SIG-M5 (cell line): Measurements from ENCODE around the gene UGT1A7.
"Not testable (repeated sequence)": the region's sequence is repeated elsewhere in the genome, so short reads cannot be mapped to it uniquely, and the experiment has no call there.

ENCODE experiments used
- DNase-seq: peaks from one replicate; lab custom pipeline; 2025; lab: John Stamatoyannopoulos, UW

UGT1A7 gene

DNA sequence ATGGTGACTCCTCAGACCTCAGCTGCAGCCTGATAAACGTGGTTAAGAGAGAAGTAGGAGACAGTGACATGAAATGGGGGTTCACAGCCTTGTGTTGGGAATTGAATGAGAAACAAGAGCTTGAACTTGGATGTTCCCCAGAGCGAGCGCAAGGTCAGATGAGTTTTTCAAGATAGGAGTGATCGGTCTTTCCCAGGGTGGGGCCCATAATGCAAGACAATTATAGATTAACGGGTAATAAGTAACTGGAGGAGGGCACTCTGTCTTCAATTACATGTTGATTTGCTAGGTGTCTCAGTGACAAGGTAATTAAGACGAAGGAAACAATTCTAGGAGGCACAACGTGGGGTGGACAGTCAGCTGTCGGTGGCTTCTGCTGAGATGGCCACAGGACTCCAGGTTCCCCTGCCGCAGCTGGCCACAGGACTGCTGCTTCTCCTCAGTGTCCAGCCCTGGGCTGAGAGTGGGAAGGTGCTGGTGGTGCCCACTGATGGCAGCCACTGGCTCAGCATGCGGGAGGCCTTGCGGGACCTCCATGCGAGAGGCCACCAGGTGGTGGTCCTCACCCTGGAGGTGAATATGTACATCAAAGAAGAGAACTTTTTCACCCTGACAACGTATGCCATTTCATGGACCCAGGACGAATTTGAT lies 31.0 kb downstream of the UGT1A7 start, which contains the start of gene UGT1A5:
UGT1A5 (plus strand) TSS at position 297 of the 651 bp plus-strand sequence; CDS start at position 382, 85 bp downstream.
- DNase-seq: no peak

DNA sequence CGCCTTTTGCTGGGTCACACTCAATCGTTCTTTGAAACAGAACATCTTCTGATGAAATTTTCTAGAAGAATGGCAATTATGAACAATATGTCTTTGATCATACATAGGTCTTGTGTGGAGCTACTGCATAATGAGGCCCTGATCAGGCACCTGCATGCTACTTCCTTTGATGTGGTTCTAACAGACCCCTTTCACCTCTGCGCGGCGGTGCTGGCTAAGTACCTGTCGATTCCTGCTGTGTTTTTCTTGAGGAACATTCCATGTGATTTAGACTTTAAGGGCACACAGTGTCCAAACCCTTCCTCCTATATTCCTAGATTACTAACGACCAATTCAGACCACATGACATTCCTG lies 31.5 kb downstream of the UGT1A7 start:
- no peak for DNase-seq

DNA sequence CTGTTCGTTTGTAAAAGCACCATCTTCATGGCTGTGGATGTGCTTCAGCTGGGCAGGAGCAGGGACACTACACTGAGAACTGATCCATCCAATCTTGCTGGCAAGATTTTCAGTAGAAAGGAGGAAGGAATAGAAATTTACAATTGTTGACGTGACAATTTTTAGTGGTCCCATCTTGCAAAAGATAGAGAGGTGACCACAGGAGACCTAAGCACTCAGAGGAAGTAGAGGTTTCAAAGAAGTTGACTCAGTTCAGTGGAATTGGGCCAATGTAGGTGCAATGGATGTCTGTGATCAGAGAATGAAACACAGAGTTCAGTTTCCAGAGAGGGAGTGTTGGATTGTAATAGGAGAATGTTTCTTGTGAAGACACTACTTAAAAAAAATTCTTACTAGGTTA lies 32.4 kb downstream of the UGT1A7 start:
- DNase-seq: no peak

DNA sequence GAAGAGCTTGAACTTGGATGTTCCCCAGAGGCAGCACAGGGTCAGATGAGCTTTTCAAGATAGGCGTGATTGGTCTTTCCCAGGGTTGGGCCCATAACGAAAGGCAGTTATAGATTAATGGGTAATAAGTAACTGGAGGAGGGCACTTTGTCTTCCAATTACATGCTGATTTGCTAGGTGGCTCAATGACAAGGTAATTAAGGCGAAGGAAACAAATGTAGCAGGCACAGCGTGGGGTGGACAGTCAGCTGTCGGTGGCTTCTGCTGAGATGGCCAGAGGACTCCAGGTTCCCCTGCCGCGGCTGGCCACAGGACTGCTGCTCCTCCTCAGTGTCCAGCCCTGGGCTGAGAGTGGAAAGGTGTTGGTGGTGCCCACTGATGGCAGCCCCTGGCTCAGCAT lies 36.9 kb downstream of the UGT1A7 start, which contains the start of gene UGT1A4:
UGT1A4 (plus strand) TSS at position 185 of the 400 bp plus-strand sequence; CDS start at position 270, 85 bp downstream.
- no peak for DNase-seq

DNA sequence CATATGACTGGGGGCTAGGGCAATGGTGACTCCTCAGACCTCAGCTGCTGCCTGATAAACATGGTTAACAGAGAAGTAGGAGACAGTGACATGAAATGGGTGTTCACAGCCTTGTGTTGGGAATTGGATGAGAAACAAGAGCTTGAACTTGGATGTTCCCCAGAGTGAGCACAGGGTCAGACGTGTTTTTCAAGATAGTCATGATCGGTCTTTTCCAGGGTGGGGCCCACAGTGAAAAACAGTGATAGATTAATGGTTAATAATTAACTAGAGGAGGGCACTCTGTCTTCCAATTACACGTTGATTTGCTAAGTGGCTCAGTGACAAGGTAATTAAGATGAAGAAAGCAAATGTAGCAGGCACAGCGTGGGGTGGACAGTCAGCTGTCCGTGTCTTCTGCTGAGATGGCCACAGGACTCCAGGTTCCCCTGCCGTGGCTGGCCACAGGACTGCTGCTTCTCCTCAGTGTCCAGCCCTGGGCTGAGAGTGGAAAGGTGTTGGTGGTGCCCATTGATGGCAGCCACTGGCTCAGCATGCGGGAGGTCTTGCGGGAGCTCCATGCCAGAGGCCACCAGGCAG lies 47.1 kb downstream of the UGT1A7 start, which contains the start of gene UGT1A3:
UGT1A3 (plus strand) TSS at position 320 of the 579 bp plus-strand sequence; CDS start at position 405, 85 bp downstream.
- DNase-seq: no peak

DNA sequence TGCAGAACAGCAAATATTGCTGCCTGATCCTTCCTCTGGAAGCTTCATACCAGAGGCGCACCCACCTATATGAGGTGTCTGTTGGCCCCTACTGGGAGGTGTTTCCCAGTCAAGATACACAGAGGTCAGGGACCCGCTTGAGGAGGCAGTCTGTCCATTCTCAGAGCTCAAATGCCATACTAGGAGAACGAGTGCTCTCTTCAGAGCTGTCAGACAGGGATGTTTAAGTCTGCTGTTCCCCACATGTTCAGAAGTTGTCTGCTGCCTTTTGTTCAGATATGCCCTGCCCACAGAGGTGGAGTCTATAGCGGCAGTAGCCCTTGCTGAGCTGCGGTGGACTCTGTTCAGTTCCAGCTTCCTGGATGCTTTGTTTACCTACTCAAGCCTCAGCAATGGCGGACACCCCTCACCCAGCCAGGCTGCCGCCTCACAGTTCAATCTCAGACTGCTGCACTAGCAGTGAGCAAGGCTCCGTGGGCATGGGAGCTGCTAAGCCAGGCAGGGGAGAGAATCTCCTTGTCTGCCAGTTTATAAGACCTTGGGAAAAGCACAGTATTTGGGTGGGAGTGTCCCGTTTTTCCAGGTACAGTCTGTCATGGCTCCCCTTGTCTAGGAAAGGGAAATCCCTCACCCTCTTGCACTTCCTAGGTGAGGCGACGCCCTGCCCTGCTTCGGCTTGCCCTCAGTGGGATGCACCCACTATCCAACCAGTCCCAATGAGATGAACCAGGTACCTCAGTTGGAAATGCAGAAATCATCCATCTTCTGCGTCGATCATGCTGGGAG lies 55.4 kb downstream of the UGT1A7 start:
- DNase-seq: not testable (repeated sequence)

DNA sequence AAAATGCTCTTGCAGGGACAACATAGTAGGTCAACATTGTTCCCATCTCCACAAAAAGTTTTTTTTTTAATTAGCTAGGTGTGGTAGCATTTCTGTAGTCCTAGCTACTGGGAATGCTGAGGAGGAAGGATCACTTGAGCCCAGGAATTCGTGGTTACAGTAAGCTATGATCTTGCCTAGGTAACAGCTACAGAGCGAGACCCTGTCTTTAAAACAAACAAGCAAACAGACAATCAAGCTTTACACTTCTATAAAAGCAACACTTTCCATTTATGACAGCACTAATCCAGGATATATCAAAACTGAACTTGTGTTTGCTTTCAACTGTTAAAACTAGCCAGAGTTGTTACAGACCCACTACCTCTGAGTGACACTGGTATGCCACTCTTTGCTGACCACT lies 59.2 kb downstream of the UGT1A7 start:
- no peak for DNase-seq

DNA sequence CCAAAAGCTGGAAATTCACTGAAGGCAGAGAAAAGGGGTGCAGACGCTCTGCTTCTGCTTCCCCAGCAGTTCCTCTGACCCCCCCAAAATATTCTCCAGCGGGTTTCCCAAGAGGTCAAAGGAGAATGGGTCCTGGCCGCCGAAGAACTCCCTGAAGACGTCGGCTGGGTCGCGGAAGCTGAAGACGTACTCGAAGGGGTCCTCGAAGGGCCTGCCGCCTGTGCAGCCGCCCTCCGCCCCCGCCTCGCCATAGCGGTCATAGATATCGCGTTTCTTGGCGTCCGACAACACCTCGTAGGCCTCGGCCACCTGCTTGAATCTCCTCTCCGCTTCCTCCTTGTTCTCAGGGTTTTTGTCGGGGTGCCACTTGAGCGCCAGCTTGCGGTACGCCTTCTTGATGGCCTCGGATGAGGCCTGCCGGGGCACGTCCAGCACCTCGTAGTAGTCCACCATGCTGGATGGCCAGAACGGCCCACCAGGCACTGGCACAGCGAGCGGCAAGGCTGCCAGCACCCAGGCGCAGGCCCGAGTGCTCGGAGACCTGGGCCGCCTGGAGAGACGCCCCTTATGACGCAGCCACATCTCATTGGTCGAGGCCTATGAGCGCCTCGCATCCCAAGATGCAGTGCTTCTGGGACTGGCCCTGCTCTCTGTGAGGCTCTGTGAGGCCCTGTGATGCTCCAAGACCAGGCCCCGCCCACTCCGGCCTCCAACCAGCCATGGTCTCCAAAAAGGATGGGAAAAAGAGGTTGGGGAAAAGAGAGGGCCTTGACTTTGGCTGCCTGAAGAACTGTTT lies 62.0 kb downstream of the UGT1A7 start:
- DNase-seq: no peak

DNA sequence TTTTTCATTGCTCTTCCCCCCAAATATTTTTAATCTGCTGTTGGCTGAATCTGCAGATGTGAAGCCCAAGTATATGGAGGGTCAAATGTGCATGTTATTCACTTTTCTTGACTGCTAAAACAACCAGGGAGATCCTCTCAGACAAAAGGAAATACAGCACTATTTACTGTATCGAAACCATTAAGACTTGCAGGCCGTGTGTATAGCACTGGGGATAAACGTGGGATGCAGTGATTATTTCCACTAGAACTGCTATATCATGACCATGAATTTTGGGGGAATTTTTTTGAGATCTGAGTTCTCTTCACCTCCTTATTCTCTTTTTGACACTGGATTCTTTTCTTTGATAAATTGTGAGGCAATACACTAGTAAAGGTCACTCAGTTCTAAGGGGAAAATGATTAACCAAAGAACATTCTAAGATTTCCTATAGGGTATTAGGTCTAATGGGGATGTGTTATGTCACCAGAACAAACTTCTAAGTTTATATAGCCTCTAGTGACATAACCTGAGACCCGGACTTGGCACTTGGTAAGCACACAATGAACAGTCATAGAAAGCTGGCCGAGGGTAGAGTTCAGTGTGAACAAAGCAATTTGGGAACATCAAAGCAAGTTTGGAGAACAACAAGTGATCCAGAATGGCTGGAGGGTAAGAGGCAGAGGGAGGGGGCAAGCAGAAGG lies 63.5 kb downstream of the UGT1A7 start:
- DNase-seq: no peak

DNA sequence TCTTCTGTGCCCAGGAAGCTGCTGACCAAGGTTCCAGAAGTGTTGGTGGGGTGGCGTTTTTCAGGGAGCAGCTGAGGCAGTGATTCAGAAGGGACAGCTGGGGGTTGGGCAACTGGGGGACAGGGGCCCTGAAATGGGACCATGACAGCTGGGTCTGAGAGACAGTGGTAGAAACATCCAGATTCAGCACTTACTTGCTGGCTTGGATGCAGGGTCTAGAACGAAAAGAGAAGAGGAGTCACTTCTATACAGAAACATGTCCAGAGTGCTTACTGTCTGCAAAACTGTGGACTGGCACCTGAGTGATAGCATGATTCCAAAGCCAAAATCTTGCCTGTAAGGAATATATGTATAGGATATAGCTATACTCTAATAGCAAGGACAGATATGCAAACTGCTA lies 64.1 kb downstream of the UGT1A7 start:
- not testable (repeated sequence) for DNase-seq

DNA sequence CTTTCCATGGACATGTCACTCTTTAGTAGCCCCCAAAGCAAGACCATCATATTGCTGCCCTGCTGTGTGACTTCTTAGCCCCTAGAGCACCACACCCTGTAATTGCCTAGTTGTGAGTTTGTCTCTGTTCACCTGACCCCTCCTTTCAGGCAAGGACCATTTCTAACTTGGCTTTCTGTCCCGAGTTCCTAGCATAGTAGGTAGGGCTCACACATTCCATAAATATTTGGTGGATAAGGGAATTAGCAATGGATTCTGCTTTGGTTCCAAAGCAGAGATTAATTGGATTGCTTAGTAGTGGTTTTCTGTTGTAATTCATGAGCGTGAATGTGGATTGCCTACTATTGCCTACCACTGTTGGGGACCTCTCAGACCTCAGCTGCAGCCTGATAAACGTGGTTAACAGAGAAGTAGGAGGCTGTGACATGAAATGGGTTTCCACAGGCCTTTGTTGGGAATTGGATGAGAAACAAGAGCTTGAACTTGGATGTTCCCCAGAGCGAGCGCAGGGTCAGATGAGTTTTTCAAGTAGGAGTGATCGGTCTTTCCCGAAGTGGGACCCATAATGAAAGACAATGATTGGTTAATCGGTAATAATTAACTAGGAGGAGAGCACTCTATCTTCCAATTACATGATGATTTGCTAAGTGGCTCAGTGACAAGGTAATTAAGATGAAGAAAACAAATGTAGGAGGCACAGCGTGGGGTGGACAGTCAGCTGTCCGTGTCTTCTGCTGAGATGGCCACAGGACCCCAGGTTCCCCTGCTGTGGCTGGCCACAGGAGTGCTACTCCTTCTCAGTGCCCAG lies 65.0 kb downstream of the UGT1A7 start:
- no peak for DNase-seq

DNA sequence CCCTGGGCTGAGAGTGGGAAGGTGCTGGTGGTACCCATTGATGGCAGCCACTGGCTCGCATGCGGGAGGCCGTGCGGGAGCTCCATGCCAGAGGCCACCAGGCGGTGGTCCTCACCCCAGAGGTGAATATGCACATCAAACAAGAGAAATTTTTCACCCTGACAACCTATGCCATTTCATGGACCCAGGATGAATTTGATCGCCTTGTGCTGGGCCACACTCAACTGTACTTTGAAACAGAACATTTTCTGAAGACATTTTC lies 65.5 kb downstream of the UGT1A7 start:
- DNase-seq: no peak

DNA sequence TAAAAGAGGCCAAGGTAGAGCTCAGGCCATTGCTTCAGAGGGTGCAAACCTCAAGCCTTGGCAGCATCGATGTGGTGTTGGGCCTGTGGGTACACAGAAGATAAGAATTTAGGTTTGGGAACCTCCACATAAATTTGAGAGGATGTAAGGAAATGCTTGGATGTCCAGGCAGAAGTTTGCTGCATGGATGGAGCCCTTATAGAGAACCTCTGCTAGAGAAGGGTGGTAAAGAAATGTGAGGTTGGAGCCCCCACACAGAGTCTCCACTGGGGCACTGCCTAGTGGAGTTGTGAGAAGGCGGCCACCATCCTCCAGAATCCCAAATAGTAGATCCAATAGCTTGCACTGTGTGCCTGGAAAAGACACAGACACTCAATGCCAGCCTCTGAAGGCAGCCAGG lies 69.0 kb downstream of the UGT1A7 start:
- DNase-seq: not testable (repeated sequence)

DNA sequence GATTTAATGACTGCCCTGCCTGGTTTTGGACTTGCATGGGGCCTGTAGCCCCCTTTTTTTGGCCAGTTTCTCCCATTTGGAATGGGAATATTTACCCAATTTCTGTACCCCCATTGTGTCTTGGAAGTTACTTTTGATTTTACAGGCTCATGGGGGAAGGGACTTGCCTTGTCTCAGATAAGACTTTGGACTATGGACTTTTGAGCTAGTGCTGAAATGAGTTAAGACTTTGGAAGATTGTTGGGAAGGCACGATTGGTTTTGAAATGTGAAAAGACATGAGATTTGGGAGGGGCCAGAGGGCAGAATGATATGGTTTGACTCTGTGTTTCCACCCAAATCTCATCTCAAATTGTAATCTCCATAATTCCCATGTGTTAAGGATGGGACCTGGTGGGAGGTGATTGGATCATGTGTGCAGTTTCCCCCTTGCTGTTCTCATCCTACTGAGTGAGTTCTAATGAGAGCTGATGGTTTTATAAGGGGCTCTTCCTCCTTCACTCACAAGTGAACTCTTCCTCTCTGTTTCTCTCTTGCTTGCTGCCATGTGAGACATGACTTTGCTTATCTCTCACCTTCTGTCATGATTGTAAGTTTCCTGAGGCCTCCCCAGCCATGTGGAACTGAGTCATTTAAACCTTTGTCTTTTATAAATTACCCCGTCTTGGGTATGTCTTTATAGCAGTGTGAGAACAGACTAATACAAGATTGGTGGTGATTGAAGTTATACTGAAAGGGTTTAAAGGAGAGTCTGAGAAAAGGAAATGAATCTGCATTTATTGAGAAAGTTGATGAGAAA lies 69.7 kb downstream of the UGT1A7 start:
- not testable (repeated sequence) for DNase-seq

DNA sequence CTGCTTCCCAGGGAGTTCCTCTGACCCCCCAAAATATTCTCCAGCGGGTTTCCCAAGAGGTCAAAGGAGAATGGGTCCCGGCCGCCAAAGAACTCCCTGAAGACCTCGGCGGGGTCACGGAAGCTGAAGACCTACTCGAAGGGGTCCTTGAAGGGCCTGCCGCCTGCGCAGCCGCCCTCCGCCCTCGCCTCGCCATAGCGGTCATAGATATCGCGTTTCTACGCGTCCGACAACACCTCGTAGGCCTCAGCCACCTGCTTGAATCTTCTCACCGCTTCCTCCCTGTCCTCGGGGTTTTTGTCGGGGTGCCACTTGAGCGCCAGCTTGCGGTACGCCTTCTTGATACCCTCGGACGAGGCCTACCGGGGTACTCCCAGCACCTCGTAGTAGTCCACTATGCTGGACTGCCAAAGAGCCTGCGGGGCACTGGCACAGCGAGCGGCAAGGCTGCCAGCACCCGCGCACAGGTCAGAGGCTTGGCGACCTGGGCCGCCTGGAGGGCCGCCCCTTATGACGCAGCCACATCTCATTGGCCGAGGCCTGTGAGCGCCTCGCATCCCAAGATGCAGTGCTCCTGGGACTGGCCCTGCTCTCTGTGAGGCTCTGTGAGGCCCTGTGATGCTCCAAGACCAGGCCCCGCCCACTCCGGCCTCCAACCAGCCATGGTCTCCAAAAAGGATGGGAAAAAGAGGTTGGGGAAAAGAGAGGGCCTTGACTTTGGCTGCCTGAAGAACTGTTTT lies 73.3 kb downstream of the UGT1A7 start:
- no peak for DNase-seq

DNA sequence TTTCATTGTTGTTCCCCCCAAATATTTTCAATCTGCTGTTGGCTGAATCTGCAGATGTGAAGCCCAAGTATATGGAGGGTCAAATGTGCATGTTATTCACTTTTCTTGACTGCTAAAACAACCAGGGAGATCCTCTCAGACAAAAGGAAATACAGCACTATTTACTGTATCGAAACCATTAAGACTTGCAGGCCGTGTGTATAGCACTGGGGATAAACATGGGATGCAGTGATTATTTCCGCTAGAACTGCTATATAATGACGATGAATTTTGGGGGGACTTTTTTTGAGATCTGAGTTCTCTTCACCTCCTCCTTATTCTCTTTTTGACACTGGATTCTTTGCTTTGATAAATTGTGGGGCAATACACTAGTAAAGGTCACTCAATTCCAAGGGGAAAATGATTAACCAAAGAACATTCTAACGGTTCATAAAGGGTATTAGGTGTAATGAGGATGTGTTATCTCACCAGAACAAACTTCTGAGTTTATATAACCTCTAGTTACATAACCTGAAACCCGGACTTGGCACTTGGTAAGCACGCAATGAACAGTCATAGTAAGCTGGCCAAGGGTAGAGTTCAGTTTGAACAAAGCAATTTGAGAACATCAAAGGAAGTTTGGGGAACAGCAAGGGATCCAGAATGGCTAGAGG lies 74.9 kb downstream of the UGT1A7 start:
- DNase-seq: no peak

DNA sequence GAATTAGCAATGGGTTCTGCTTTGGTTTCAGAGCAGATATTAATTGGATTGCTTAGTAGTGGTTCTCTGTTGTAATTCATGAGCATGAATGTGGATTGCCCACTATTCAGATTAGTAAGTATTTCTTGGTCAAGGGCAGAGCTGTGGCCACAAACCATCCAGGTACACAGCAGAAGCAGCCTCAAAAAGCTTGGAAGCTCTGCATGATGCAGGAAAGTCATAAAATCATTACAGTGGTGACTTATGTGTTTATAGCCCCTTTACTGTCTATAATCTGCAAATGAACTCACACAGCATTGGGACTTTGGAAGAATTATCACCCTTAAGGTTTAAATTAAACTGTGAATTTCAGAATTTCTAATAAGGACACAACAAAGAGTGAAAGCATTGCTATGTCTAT lies 76.4 kb downstream of the UGT1A7 start:
- no peak for DNase-seq

DNA sequence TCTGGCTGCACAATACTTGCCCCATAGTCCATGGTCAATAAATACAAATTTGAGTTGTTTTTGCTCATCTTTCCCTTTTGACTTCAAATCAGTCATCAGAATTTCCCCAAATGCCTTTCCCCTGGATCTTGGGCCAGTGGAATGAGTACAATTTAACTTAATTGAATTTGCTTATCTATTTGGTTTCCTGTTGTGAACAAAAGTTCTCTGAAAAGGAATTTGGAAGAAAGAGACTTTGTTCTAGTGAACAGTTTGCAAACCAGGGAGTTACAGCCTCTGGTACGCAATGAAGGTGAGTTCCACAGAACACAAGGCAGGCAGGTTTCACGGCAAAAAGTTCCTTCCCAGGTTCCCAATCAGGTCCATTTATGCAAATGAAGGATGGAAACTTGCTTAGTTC lies 77.1 kb downstream of the UGT1A7 start:
- no peak for DNase-seq

DNA sequence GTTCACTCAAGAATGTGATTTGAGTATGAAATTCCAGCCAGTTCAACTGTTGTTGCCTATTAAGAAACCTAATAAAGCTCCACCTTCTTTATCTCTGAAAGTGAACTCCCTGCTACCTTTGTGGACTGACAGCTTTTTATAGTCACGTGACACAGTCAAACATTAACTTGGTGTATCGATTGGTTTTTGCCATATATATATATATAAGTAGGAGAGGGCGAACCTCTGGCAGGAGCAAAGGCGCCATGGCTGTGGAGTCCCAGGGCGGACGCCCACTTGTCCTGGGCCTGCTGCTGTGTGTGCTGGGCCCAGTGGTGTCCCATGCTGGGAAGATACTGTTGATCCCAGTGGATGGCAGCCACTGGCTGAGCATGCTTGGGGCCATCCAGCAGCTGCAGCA lies 78.3 kb downstream of the UGT1A7 start, which contains the start of gene UGT1A1:
UGT1A1 (plus strand) TSS at position 228 of the 400 bp plus-strand sequence; CDS start at position 246, 18 bp downstream.
- DNase-seq: no peak
